Femur (tissue), 1 donor: ENCODE data around the gene COL11A1.
"Not testable (repeated sequence)": the region's sequence is repeated elsewhere in the genome, so short reads cannot be mapped to it uniquely, and the experiment has no call there.

Experiments used
- DNase-seq: peaks from one replicate; pipeline ENCODE4 v3.0.0-alpha.2; 2017

Gene COL11A1

GRCh38 chr1:102826706-102827105 is 281.6 kb downstream of the COL11A1 start:
- not testable (repeated sequence) for DNase-seq
